ENCODE measurements around the gene TMEM178B. TPM values are rescaled to one million over a fixed set of nuclear protein-coding genes. Genes with fewer than 3 reads are reported as not detected.

TMEM178B gene
- total and polyA plus RNA-seq, 10 of the 15 experiments (the other 5 are each of a cell fraction or from before 2014, with no cell fraction given), result 0.01 to 1.1 (median 0.04) TPM; not detected in 2

- H3K27me3 ChIP-seq (replicated peaks in 1 of 2; ENCODE audit: control insufficient read depth in 2 of 2, insufficient read depth in 2 of 2, low read length in 1 of 2), result no peaks in the 10 kb centered on the region
- no peaks in the 10 kb centered on the region for H4K20me1 ChIP-seq (ENCODE audit: control insufficient read depth, insufficient read depth)
- 39% methylated on average over 1 of the region's 1 CpG for WGBS (ENCODE audit: insufficient coverage, insufficient replicate concordance, low lambda C conversion rate, missing lambda C conversion rate)
- ATAC-seq (no peak), DNase-seq (ENCODE audit: low read depth, low spot score) (no peak), FAIRE-seq (no peak)
- no peak overlapping the region for H3K4me3 ChIP-seq
- in situ Hi-C loops (cut with MboI) (no loop called here), intact Hi-C loops (cut with micrococcal nuclease; ENCODE audit: unreplicated experiment) (no loop called here)
- H3K36me3 ChIP-seq (ENCODE audit: control insufficient read depth in 2 of 2, insufficient read depth in 2 of 2, low read length in 1 of 2), result no peaks in the 10 kb centered on the region
- TF ChIP-seq ZBTB11 (CRISPR knock-in tag; IDR thresholded peaks at IDR 0.05), result no peak
- TF ChIP-seq MTA2 (IDR thresholded peaks at IDR 0.05; ENCODE audit: low read depth), result no peak
- TF ChIP-seq BCL3 (IDR thresholded peaks at IDR 0.05; ENCODE audit: borderline replicate concordance, insufficient read depth, low read depth, low read length, poor library complexity, severe bottlenecking), result no peak
- no peak for TF ChIP-seq RCOR1 (conservative IDR thresholded peaks at IDR 0.05; ENCODE audit: low read depth, low read length)
- no peak for TF ChIP-seq GATAD2B (conservative IDR thresholded peaks at IDR 0.05; ENCODE audit: low read depth)
- TF ChIP-seq CEBPB (IDR thresholded peaks at IDR 0.05; ENCODE audit: borderline replicate concordance in 1 of 2, low read depth in 2 of 2, low read length in 2 of 2), result no peak
- no peak for TF ChIP-seq IKZF2 (IDR thresholded peaks at IDR 0.05)
- TF ChIP-seq ZNF207 (IDR thresholded peaks at IDR 0.05; ENCODE audit: borderline replicate concordance), result no peak
- no peak for TF ChIP-seq KDM1A (IDR thresholded peaks at IDR 0.05; ENCODE audit: borderline replicate concordance)
- TF ChIP-seq NFIC (IDR thresholded peaks at IDR 0.05; ENCODE audit: low read depth, low read length), result no peak
- no peak for TF ChIP-seq RFX5 (IDR thresholded peaks at IDR 0.05; ENCODE audit: low read depth, low read length)
- TF ChIP-seq NR2F1 (conservative IDR thresholded peaks at IDR 0.05), result no peak
- TF ChIP-seq BRCA1 (IDR thresholded peaks at IDR 0.05; ENCODE audit: low read depth, low read length), result no peak
- no peak for TF ChIP-seq ZBTB4 (CRISPR knock-in tag; IDR thresholded peaks at IDR 0.05)
- CTCF ChIA-PET, result no interaction called here
- SMC1A ChIA-PET (ENCODE audit: uncharacterized antibody, unreplicated experiment), result interaction anchor here (0.7 kb wide), 1 partner anchor 106 kb away, joined by 4 read pairs; no protein-coding TSS in a partner anchor
- BruUV-seq (replicated peaks), result no TSS peak
- no peak overlapping the region for H3K4me2 ChIP-seq (ENCODE audit: control insufficient read depth, insufficient read depth)
- H3K9ac ChIP-seq (ENCODE audit: control insufficient read depth, insufficient read depth, low read length), result no peak overlapping the region
- H3K4me1 ChIP-seq (ENCODE audit: control insufficient read depth, insufficient read depth, low read length), result no peaks in the 10 kb centered on the region
- no peaks in the 10 kb centered on the region for H3K9me3 ChIP-seq (replicated peaks; ENCODE audit: control insufficient read depth, insufficient read depth, low read length)
- POLR2A ChIA-PET, result no interaction called here
- H2AFZ ChIP-seq (ENCODE audit: control insufficient read depth, low read depth, low read length), result no peak overlapping the region
- no peak overlapping the region for H3K27ac ChIP-seq (ENCODE audit: control insufficient read depth, insufficient read depth)
- H3K79me2 ChIP-seq (ENCODE audit: control insufficient read depth, insufficient read depth, low read length), result no peaks in the 10 kb centered on the region
- RAD21 ChIA-PET (ENCODE audit: unreplicated experiment), result no interaction called here
Measured at GRCh38 chr7:141113131-141113530, 39.3 kb downstream of the TMEM178B start.

Data from GM12878 (cell line).